KOPT-K1 (cell line): ENCODE data around the gene PTPRK.
A peak's percentile ranks its signal among the peaks of the same experiment; 100 is the strongest.

Experiments used
- H3K27ac ChIP-seq: fragments of 200-600 bp; sonication (generic); 2 replicates; pipeline ENCODE4 v1.5.1; 2016; ENCODE audit warnings: antibody characterized with exemption, mild to moderate bottlenecking, low read depth, low read length; ENCODE audit not compliant: poor library complexity, severe bottlenecking
- H3K36me3 ChIP-seq: fragments of 200-600 bp; sonication (generic); 2 replicates; pipeline ENCODE4 v1.5.1; 2017; ENCODE audit warnings: antibody characterized with exemption, mild to moderate bottlenecking, low read length, moderate library complexity; ENCODE audit not compliant: insufficient read depth
- H3K9me3 ChIP-seq: fragments of 200-600 bp; sonication (generic); 2 replicates; pipeline ENCODE4 v1.5.1; 2017; ENCODE audit warnings: antibody characterized with exemption, low read length, mild to moderate bottlenecking; ENCODE audit not compliant: insufficient read depth, poor library complexity, severe bottlenecking

The PTPRK gene

GRCh38 chr6:128099571-128100197 is 420.7 kb downstream of the PTPRK start:
- H3K36me3 ChIP-seq: no peaks in the 10 kb centered on the region
- H3K9me3 ChIP-seq: peaks cover 4% of the 10 kb centered on the region
- no peak overlapping the region for H3K27ac ChIP-seq

- Histone ChIP-seq H3K27ac (peak overlapping the region; percentile 22), H3K9me3 (no peaks in the 10 kb centered on the region), H3K36me3 (no peaks in the 10 kb centered on the region)
Observed at GRCh38 chr6:128098000-128098581, 422.3 kb downstream of the PTPRK start.

GRCh38 chr6:128097009-128097408 is 423.4 kb downstream of the PTPRK start:
- H3K27ac ChIP-seq: no peak overlapping the region
- H3K36me3 ChIP-seq: no peaks in the 10 kb centered on the region
- H3K9me3 ChIP-seq: no peaks in the 10 kb centered on the region

- H3K36me3 ChIP-seq: no peaks in the 10 kb centered on the region
- H3K9me3 ChIP-seq: no peaks in the 10 kb centered on the region
- H3K27ac ChIP-seq: peak overlapping the region; percentile 20
Observed at GRCh38 chr6:128095362-128095761, 425.0 kb downstream of the PTPRK start.

GRCh38 chr6:128079021-128079420 is 441.4 kb downstream of the PTPRK start:
- H3K36me3 ChIP-seq: no peaks in the 10 kb centered on the region; the same call in 1 of the 2 replicates
- H3K9me3 ChIP-seq: no peaks in the 10 kb centered on the region
- no peak overlapping the region for H3K27ac ChIP-seq

GRCh38 chr6:128078276-128078675 is 442.1 kb downstream of the PTPRK start:
- Histone ChIP-seq H3K27ac (no peak overlapping the region), H3K9me3 (no peaks in the 10 kb centered on the region), H3K36me3 (no peaks in the 10 kb centered on the region; the same call in 1 of the 2 replicates)

- Histone ChIP-seq H3K36me3 (no peaks in the 10 kb centered on the region; the same call in 1 of the 2 replicates), H3K27ac (no peak overlapping the region), H3K9me3 (no peaks in the 10 kb centered on the region)
Observed at GRCh38 chr6:128076843-128077242, 443.6 kb downstream of the PTPRK start.

GRCh38 chr6:128074567-128074966 is 445.8 kb downstream of the PTPRK start:
- no peak overlapping the region for H3K27ac ChIP-seq
- no peaks in the 10 kb centered on the region for H3K9me3 ChIP-seq
- H3K36me3 ChIP-seq: no peaks in the 10 kb centered on the region

GRCh38 chr6:128073389-128073788 is 447.0 kb downstream of the PTPRK start:
- Histone ChIP-seq H3K36me3 (no peaks in the 10 kb centered on the region), H3K9me3 (no peaks in the 10 kb centered on the region), H3K27ac (no peak overlapping the region)

GRCh38 chr6:128071212-128071611 is 449.2 kb downstream of the PTPRK start:
- H3K9me3 ChIP-seq: no peaks in the 10 kb centered on the region
- H3K36me3 ChIP-seq: no peaks in the 10 kb centered on the region
- no peak overlapping the region for H3K27ac ChIP-seq

- H3K9me3 ChIP-seq: no peaks in the 10 kb centered on the region
- no peaks in the 10 kb centered on the region for H3K36me3 ChIP-seq
- no peak overlapping the region for H3K27ac ChIP-seq
Observed at GRCh38 chr6:128070406-128070805, 450.0 kb downstream of the PTPRK start.

- Histone ChIP-seq H3K9me3 (no peaks in the 10 kb centered on the region), H3K27ac (no peak overlapping the region), H3K36me3 (no peaks in the 10 kb centered on the region)
Observed at GRCh38 chr6:128069188-128069587, 451.2 kb downstream of the PTPRK start.

- Histone ChIP-seq H3K27ac (no peak overlapping the region), H3K36me3 (no peaks in the 10 kb centered on the region)
Observed at GRCh38 chr6:128068119-128068479, 452.3 kb downstream of the PTPRK start.

GRCh38 chr6:128067446-128068118 is 452.8 kb downstream of the PTPRK start:
- H3K27ac ChIP-seq: no peak overlapping the region
- H3K9me3 ChIP-seq: no peaks in the 10 kb centered on the region
- no peaks in the 10 kb centered on the region for H3K36me3 ChIP-seq

More at GRCh38 chr6:128068119-128068479, 452.3 kb downstream of the PTPRK start:
- no peaks in the 10 kb centered on the region for H3K9me3 ChIP-seq

- Histone ChIP-seq H3K9me3 (no peaks in the 10 kb centered on the region), H3K36me3 (no peaks in the 10 kb centered on the region), H3K27ac (no peak overlapping the region)
Observed at GRCh38 chr6:128065072-128065471, 455.3 kb downstream of the PTPRK start.

- no peak overlapping the region for H3K27ac ChIP-seq
- H3K36me3 ChIP-seq: no peaks in the 10 kb centered on the region
- H3K9me3 ChIP-seq: no peaks in the 10 kb centered on the region
Observed at GRCh38 chr6:128064540-128064895, 455.9 kb downstream of the PTPRK start.
